Measurements from ENCODE around the gene SERPINE1. TPM values are rescaled to one million over a fixed set of nuclear protein-coding genes. Genes with fewer than 3 reads are reported as not detected.
A peak's percentile ranks its signal among the peaks of the same experiment; 100 is the strongest.

The SERPINE1 gene
- total RNA-seq, 1 donor = 278 TPM

- no peak overlapping the region for H3K4me3 ChIP-seq (ENCODE audit: insufficient read depth, low read length)
- no peak for TF ChIP-seq CTCF (IDR thresholded peaks at IDR 0.05; ENCODE audit: extremely low read depth, low read depth, low read length)
- no peak overlapping the region for H3K4me2 ChIP-seq (ENCODE audit: insufficient read depth, low read length)
- H3K27ac ChIP-seq (ENCODE audit: low read depth, low read length) = no peak overlapping the region
- no peaks in the 10 kb centered on the region for H3K9me3 ChIP-seq (ENCODE audit: low read depth, low read length)
- no peak overlapping the region for H2AFZ ChIP-seq (ENCODE audit: low read length)
- H3K36me3 ChIP-seq (ENCODE audit: insufficient read depth, low read length) = peaks cover 18% of the 10 kb centered on the region
- H3K4me1 ChIP-seq (ENCODE audit: insufficient read depth, low read length) = peaks cover 24% of the 10 kb centered on the region
- DNase-seq (ENCODE audit: insufficient read length, low spot score, missing footprints) = peak; percentile 96
- peaks cover 53% of the 10 kb centered on the region for H3K27me3 ChIP-seq (ENCODE audit: insufficient read depth, low read length)
- H4K20me1 ChIP-seq (ENCODE audit: insufficient read depth, low read length) = peaks cover 37% of the 10 kb centered on the region
- no peaks in the 10 kb centered on the region for H3K79me2 ChIP-seq (ENCODE audit: insufficient read depth, low read length)
Observed at GRCh38 chr7:101164071-101164840, 37.4 kb downstream of the SERPINE1 start.

GRCh38 chr7:101165075-101165957 lies 38.4 kb downstream of the SERPINE1 start, which contains the start of gene VGF:
Gene VGF, minus strand, starts transcription at chr7:101165569. Its CDS starts 726 bp downstream, at chr7:101164843.
- peak; percentile 100 for DNase-seq (ENCODE audit: insufficient read length, low spot score, missing footprints)
- Histone ChIP-seq H3K4me1 (ENCODE audit: insufficient read depth, low read length) (peaks cover 22% of the 10 kb centered on the region), H4K20me1 (ENCODE audit: insufficient read depth, low read length) (peaks cover 30% of the 10 kb centered on the region), H3K4me2 (ENCODE audit: insufficient read depth, low read length) (peak within 1 kb of the TSS; percentile 74), H3K27ac (ENCODE audit: low read depth, low read length) (no peak within 1 kb of the TSS), H3K4me3 (ENCODE audit: insufficient read depth, low read length) (peak within 1 kb of the TSS; percentile 55), H3K36me3 (ENCODE audit: insufficient read depth, low read length) (peaks cover 10% of the 10 kb centered on the region), H3K79me2 (ENCODE audit: insufficient read depth, low read length) (no peaks in the 10 kb centered on the region), H3K9me3 (ENCODE audit: low read depth, low read length) (no peaks in the 10 kb centered on the region), H2AFZ (ENCODE audit: low read length) (no peak within 1 kb of the TSS), H3K27me3 (ENCODE audit: insufficient read depth, low read length) (peaks cover 63% of the 10 kb centered on the region)
- TF ChIP-seq CTCF (IDR thresholded peaks at IDR 0.05; ENCODE audit: extremely low read depth, low read depth, low read length) = no peak

DNA sequence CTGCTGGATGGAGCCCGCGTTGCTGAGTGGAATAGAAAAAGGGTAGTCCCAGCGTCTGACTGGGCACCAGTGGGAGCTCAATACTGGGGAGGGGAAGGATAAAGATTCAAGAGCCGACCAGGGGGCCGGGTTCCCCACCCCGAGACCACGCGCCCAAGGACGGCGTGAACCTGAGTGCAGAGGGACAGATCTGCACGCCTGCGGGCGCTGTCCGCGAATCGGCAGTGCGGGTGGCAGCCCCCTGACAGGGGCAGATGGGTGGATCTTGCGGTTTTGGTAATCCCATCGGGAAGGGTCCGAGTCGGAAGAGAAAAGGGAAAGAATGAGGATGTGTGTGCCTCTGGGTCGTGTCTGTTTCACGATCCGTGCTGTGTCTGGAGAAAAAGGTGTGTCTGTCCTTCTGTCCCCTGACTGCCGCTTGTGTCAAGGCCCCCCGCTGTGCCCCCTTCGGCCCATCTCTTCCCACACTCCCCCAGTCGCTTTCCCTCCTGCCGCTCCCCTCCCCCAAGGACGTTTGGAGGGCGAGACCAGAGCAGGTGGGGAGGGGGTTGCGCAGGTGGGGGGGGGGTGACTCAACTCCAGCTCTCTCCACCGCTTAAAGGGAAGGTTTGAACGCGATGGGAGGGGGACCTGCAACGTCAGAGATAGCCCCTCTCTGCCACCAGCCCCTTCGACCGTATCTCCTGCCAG lies 39.2 kb downstream of the SERPINE1 start:
- Histone ChIP-seq H3K9me3 (ENCODE audit: low read depth, low read length) (no peaks in the 10 kb centered on the region), H3K27me3 (ENCODE audit: insufficient read depth, low read length) (peaks cover 71% of the 10 kb centered on the region), H3K79me2 (ENCODE audit: insufficient read depth, low read length) (no peaks in the 10 kb centered on the region), H2AFZ (ENCODE audit: low read length) (no peak overlapping the region), H3K4me1 (ENCODE audit: insufficient read depth, low read length) (peaks cover 22% of the 10 kb centered on the region), H4K20me1 (ENCODE audit: insufficient read depth, low read length) (peaks cover 26% of the 10 kb centered on the region), H3K36me3 (ENCODE audit: insufficient read depth, low read length) (peaks cover 10% of the 10 kb centered on the region), H3K4me2 (ENCODE audit: insufficient read depth, low read length) (peak overlapping the region; percentile 74), H3K27ac (ENCODE audit: low read depth, low read length) (no peak overlapping the region), H3K4me3 (ENCODE audit: insufficient read depth, low read length) (peak overlapping the region; percentile 55)
- no peak for TF ChIP-seq CTCF (IDR thresholded peaks at IDR 0.05; ENCODE audit: extremely low read depth, low read depth, low read length)
- DNase-seq (ENCODE audit: insufficient read length, low spot score, missing footprints) = peak; percentile 38
